ENCODE measurements around the gene SPTBN1. TPM values are rescaled to one million over a fixed set of nuclear protein-coding genes. Genes with fewer than 3 reads are reported as not detected.

The SPTBN1 gene
- total RNA-seq, 1 experiment from 2014 or later: 34.9 TPM

GRCh38 chr2:54609241-54609640 is 153.1 kb downstream of the SPTBN1 start:
- no peak for DNase-seq (ENCODE audit: low spot score)

GRCh38 chr2:54609647-54610046 is 153.5 kb downstream of the SPTBN1 start:
- no peak for DNase-seq (ENCODE audit: low spot score)

GRCh38 chr2:54610700-54611099 is 154.6 kb downstream of the SPTBN1 start:
- no peak for DNase-seq (ENCODE audit: low spot score)

- no peak for DNase-seq (ENCODE audit: low spot score)
Measured at GRCh38 chr2:54611830-54612545, 155.9 kb downstream of the SPTBN1 start.

- DNase-seq (ENCODE audit: low spot score): no peak
Measured at GRCh38 chr2:54613386-54613785, 157.3 kb downstream of the SPTBN1 start.

GRCh38 chr2:54613794-54614257 is 157.7 kb downstream of the SPTBN1 start:
- no peak for DNase-seq (ENCODE audit: low spot score)

- DNase-seq (ENCODE audit: low spot score): no peak
Measured at GRCh38 chr2:54614819-54615218, 158.7 kb downstream of the SPTBN1 start.

- no peak for DNase-seq (ENCODE audit: low spot score)
Measured at GRCh38 chr2:54615832-54616534, 159.9 kb downstream of the SPTBN1 start.

- DNase-seq (ENCODE audit: low spot score): no peak
Measured at GRCh38 chr2:54617409-54617808, 161.3 kb downstream of the SPTBN1 start.

GRCh38 chr2:54618646-54619565 is 162.8 kb downstream of the SPTBN1 start:
- no peak for DNase-seq (ENCODE audit: low spot score)

GRCh38 chr2:54619660-54620231 is 163.6 kb downstream of the SPTBN1 start:
- no peak for DNase-seq (ENCODE audit: low spot score)

- no peak for DNase-seq (ENCODE audit: low spot score)
Measured at GRCh38 chr2:54620948-54621347, 164.8 kb downstream of the SPTBN1 start.

- no peak for DNase-seq (ENCODE audit: low spot score)
Measured at GRCh38 chr2:54624591-54625071, 168.5 kb downstream of the SPTBN1 start.

- no peak for DNase-seq (ENCODE audit: low spot score)
Measured at GRCh38 chr2:54626131-54626530, 170.0 kb downstream of the SPTBN1 start.

- no peak for DNase-seq (ENCODE audit: low spot score)
Measured at GRCh38 chr2:54626884-54627283, 170.8 kb downstream of the SPTBN1 start.

GRCh38 chr2:54627973-54628372 is 171.8 kb downstream of the SPTBN1 start:
- DNase-seq (ENCODE audit: low spot score): no peak

GRCh38 chr2:54628418-54628817 is 172.3 kb downstream of the SPTBN1 start:
- no peak for DNase-seq (ENCODE audit: low spot score)

GRCh38 chr2:54628957-54629356 is 172.8 kb downstream of the SPTBN1 start:
- no peak for DNase-seq (ENCODE audit: low spot score)

- DNase-seq (ENCODE audit: low spot score): no peak
Measured at GRCh38 chr2:54629390-54629789, 173.3 kb downstream of the SPTBN1 start.

GRCh38 chr2:54629914-54630857 is 174.1 kb downstream of the SPTBN1 start:
- DNase-seq (ENCODE audit: low spot score): no peak

Measured in H4 (cell line).